Stomach smooth muscle (tissue), 2 donors: ENCODE results near the gene DHRS7B.

Source experiments
- H3K27ac ChIP-seq: one replicate; pipeline ENCODE4 v1.7.0; 2013; ENCODE audit warnings: mild to moderate bottlenecking, low read length, inconsistent platforms
- H3K27me3 ChIP-seq, 2 donors: one replicate each; pipeline ENCODE4 v1.7.0; 2013; ENCODE audit warnings: low read length in 2 of 2; ENCODE audit not compliant: insufficient read depth in 2 of 2, control insufficient read depth in 1 of 2
- H3K36me3 ChIP-seq, 2 donors: one replicate each; pipeline ENCODE4 v1.7.0; 2013; ENCODE audit warnings: low read length in 2 of 2; ENCODE audit not compliant: control insufficient read depth in 2 of 2, insufficient read depth in 2 of 2
- H3K4me1 ChIP-seq: one replicate; pipeline ENCODE4 v1.7.0; 2013; ENCODE audit warnings: low read length; ENCODE audit not compliant: control insufficient read depth, insufficient read depth
- H3K4me3 ChIP-seq, 2 donors: one replicate each; pipeline ENCODE4 v1.7.0; 2013; ENCODE audit warnings: low read length in 2 of 2
- H3K9ac ChIP-seq, 2 donors: one replicate each; pipeline ENCODE4 v1.7.0; 2013; ENCODE audit warnings: low read length in 2 of 2, mild to moderate bottlenecking in 1 of 2
- H3K9me3 ChIP-seq, 2 donors: one replicate each; pipeline ENCODE4 v1.7.0; 2013; ENCODE audit warnings: low read length in 2 of 2; ENCODE audit not compliant: control insufficient read depth in 2 of 2
- donor health status: healthy.
- donor health status: Pancreatic carcinoma.

DHRS7B gene

DNA sequence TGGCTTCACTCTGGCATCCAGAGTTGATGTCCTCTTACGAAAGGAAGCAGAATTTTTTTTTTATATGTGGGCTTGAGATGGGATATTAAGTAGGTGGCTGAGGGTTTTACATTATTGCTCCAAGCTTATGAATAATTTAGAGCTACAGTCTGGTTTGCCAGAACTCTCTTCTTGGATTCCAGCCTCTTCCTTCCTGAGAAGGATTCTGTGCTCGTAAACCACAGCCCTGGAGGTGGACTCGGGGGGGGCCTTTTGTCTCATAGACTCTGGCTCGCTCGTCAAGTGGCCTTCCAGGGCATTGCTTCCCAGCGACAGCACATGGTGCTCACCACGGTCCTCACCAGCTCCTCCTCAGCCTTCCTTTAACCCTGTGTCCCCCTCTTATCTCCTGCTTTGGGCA lies 44.0 kb downstream of the DHRS7B start:
- Histone ChIP-seq H3K9ac (no peak overlapping the region), H3K9me3 (no peaks in the 10 kb centered on the region), H3K27ac (no peak overlapping the region), H3K4me1 (peaks cover 20% of the 10 kb centered on the region), H3K36me3 (peaks cover 7 to 23% of the 10 kb centered on the region in 2 donors), H3K4me3 (no peak overlapping the region), H3K27me3 (no peaks in the 10 kb centered on the region)

DNA sequence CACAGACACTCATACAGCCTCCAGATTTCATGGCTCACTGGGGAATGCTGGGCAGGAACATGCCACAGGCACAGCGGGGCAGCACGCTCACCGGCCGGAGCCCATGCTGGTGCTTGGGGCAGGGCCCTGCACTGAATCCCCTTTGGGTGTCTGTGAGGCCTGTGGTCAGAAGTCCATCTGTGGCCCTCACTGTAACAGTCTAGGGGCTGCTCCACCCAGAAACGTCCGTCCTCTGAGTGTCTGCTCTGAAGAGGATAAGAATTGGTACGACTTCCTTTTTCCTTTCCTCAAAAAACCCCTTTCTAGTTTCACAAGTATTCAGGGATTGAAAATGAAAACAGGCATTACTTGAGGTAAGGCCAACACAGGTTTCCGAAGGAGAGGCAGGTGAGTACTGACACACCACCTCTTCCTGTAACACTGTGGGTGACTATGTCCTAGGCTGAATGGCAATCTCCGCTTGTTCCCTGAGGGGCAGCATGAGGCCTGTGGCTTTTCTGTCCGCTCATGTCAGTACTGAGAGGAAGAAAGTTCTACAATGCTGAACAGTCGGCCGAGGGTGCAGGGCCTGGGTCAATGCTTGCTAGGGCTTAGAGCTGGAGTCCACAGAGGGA lies 44.7 kb downstream of the DHRS7B start:
- no peak overlapping the region for H3K27ac ChIP-seq
- peaks cover 14% of the 10 kb centered on the region for H3K4me1 ChIP-seq

DNA sequence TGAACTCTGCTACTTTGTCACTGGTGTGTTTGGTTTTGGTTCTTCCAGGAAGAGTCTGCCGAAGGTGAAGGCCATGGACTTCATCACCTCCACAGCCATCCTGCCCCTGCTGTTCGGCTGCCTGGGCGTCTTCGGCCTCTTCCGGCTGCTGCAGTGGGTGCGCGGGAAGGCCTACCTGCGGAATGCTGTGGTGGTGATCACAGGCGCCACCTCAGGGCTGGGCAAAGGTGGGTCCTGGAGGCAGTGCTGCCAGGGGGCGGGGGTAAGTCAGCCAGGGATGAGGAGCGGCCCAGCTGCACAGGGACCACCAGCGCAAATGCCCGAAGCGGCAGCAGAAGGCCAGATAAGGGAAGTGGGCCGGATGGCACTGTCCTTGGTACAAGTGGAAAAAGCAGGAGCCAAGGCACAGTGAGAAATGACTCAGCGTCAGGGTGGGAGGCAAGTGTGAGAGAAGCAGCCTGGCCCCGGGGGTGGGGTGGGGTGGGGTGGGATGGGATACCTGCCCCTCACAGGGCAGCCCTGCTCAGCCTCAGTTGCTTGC lies 45.3 kb downstream of the DHRS7B start:
- no peaks in the 10 kb centered on the region for H3K27me3 ChIP-seq
- H3K9me3 ChIP-seq = no peaks in the 10 kb centered on the region
- no peak overlapping the region for H3K9ac ChIP-seq
- no peak overlapping the region for H3K4me3 ChIP-seq
- H3K27ac ChIP-seq = no peak overlapping the region
- H3K4me1 ChIP-seq = peaks cover 9% of the 10 kb centered on the region
- peaks cover 7 to 23% of the 10 kb centered on the region in 2 donors for H3K36me3 ChIP-seq

More for the DNA sequence above, 44.7 kb downstream of the DHRS7B start:
- Histone ChIP-seq H3K9ac (no peak overlapping the region), H3K4me3 (no peak overlapping the region), H3K27me3 (no peaks in the 10 kb centered on the region), H3K9me3 (no peaks in the 10 kb centered on the region), H3K36me3 (peaks cover 7 to 23% of the 10 kb centered on the region in 2 donors)

- Histone ChIP-seq H3K27me3 (no peaks in the 10 kb centered on the region), H3K4me3 (no peak overlapping the region), H3K36me3 (peaks cover 7 to 23% of the 10 kb centered on the region in 2 donors), H3K9me3 (no peaks in the 10 kb centered on the region), H3K4me1 (peaks cover 6% of the 10 kb centered on the region), H3K9ac (no peak overlapping the region), H3K27ac (no peak overlapping the region)
These were observed 46.1 kb downstream of the DHRS7B start for GRCh38 chr17:21172846-21173245.

DNA sequence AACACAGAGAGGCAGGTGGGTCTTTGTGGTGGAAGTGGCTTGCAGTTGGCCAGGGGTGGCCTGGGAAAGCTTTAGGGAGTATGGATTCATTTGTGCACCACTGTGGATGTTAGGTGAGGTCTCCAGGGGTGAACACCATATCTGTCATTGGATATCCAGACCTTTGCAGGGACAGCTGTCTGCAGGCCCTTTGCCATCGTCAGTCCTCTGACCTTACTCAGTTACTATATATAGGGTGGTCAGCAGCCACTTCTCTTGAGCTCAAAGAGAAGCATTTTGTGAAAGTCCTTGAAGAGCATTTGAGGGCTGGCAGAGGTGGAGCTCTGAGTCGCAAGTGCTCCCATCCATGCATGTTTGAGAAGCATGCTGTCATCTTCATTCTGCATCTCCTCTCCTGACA lies 46.8 kb downstream of the DHRS7B start:
- no peak overlapping the region for H3K4me3 ChIP-seq
- H3K9me3 ChIP-seq = no peaks in the 10 kb centered on the region
- no peaks in the 10 kb centered on the region for H3K27me3 ChIP-seq
- H3K9ac ChIP-seq = no peak overlapping the region
- H3K4me1 ChIP-seq = peaks cover 3% of the 10 kb centered on the region
- H3K27ac ChIP-seq = no peak overlapping the region
- peaks cover 7 to 23% of the 10 kb centered on the region in 2 donors for H3K36me3 ChIP-seq

DNA sequence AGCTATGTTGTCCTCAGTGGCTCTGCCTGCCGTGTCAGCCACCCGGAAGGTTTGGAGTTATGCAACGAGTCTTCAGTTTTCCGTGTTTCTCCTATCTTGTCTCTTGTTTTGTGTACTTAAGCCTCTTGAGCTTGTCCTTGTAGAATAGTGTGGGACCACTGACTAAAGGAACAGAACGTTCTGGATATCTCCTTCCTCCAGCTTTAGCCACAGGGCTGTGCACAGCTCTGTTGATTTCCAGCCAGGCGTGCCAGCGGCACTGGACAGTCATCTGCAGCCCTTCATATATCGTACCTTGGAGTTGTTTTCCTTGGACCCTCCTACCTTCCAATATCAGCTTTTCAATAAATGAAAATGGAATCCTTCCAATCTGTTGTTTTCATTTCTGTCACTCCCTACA lies 47.4 kb downstream of the DHRS7B start:
- peaks cover 7 to 23% of the 10 kb centered on the region in 2 donors for H3K36me3 ChIP-seq
- H3K27ac ChIP-seq = no peak overlapping the region
- no peaks in the 10 kb centered on the region for H3K9me3 ChIP-seq
- H3K4me3 ChIP-seq = no peak overlapping the region
- H3K4me1 ChIP-seq = peaks cover 3% of the 10 kb centered on the region
- H3K9ac ChIP-seq = no peak overlapping the region
- H3K27me3 ChIP-seq = no peaks in the 10 kb centered on the region

DNA sequence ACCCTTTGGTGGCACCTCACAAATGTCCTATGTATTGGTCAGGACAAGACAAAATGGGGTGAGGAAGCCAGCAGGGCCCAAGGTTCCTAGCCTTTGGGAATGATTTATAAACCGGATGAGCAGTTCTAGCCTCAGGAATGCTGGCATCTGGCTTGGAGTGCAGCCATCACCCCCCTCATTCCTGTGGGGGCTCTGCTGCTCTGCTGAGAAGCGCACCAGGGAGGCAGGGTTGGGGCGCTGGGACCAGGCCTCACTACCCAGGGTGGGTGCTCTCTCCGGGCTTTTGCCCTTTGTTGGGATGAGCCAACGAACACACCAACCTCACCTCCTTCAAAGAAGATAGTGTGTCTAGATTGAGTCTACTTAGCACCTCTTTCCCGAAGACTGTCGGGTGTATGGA lies 47.9 kb downstream of the DHRS7B start:
- no peaks in the 10 kb centered on the region for H3K9me3 ChIP-seq
- H3K4me3 ChIP-seq = no peak overlapping the region
- H3K4me1 ChIP-seq = peaks cover 3% of the 10 kb centered on the region
- H3K27me3 ChIP-seq = no peaks in the 10 kb centered on the region
- peaks cover 7 to 23% of the 10 kb centered on the region in 2 donors for H3K36me3 ChIP-seq
- no peak overlapping the region for H3K27ac ChIP-seq
- no peak overlapping the region for H3K9ac ChIP-seq

DNA sequence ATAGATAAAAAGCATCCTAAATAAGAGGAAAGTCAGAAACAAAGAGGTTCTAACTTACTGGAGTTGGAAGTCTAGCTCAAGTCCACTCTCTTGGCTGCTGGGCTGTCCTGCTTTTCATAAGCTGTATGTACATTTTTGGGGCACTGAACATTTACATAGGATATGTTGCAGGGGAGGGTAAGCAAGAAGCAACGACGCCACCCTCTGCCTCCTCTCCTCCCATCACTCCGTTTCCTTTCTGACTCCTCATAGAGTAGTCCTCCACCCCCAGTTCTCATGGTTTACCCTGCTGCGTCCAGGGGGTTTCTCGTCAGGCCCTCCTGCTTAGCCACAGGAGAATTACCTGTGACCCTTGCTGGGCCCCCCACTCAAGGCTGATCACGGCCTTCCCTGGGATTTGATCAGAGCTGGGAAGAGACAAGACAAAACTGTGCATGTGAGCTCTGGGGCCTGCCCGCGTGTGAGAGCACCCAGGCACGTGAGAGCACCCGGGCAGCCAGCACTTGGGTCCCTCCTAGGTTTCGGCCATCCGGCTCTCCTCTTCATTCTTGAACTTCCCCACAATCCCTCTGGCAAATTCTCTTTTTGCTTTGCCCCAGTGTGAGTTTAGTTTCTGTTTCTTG lies 50.1 kb downstream of the DHRS7B start:
- Histone ChIP-seq H3K36me3 (peaks cover 7 to 23% of the 10 kb centered on the region in 2 donors), H3K27ac (no peak overlapping the region)

GRCh38 chr17:21177401-21177800 lies 50.6 kb downstream of the DHRS7B start:
- H3K27ac ChIP-seq = no peak overlapping the region
- no peaks in the 10 kb centered on the region for H3K27me3 ChIP-seq
- H3K9me3 ChIP-seq = no peaks in the 10 kb centered on the region
- peaks cover 7 to 23% of the 10 kb centered on the region in 2 donors for H3K36me3 ChIP-seq
- H3K4me1 ChIP-seq = peaks cover 3% of the 10 kb centered on the region
- no peak overlapping the region for H3K9ac ChIP-seq
- H3K4me3 ChIP-seq = no peak overlapping the region

More for the DNA sequence above, 50.1 kb downstream of the DHRS7B start:
- H3K27me3 ChIP-seq = no peaks in the 10 kb centered on the region
- no peak overlapping the region for H3K4me3 ChIP-seq
- H3K4me1 ChIP-seq = peaks cover 3% of the 10 kb centered on the region
- no peak overlapping the region for H3K9ac ChIP-seq
- H3K9me3 ChIP-seq = no peaks in the 10 kb centered on the region

- Histone ChIP-seq H3K27me3 (no peaks in the 10 kb centered on the region), H3K27ac (no peak overlapping the region), H3K36me3 (peaks cover 7 to 17% of the 10 kb centered on the region in 2 donors), H3K4me3 (no peak overlapping the region), H3K4me1 (peaks cover 3% of the 10 kb centered on the region), H3K9ac (no peak overlapping the region), H3K9me3 (no peaks in the 10 kb centered on the region)
These were observed 51.3 kb downstream of the DHRS7B start for GRCh38 chr17:21177854-21178600.
